NCI-H774 (cell line): ENCODE data around the gene NRXN2.
"Not testable (repeated sequence)": the region's sequence is repeated elsewhere in the genome, so short reads cannot be mapped to it uniquely, and the experiment has no call there.

Experiments
- DNase-seq: peaks from one replicate; lab custom pipeline; 2025; lab: John Stamatoyannopoulos, UW

NRXN2 gene

GRCh38 chr11:64564947-64565889, 157.8 kb downstream of the NRXN2 start:
- no peak for DNase-seq

GRCh38 chr11:64564419-64564818, 158.6 kb downstream of the NRXN2 start:
- DNase-seq: no peak

GRCh38 chr11:64563966-64564365, 159.0 kb downstream of the NRXN2 start:
- no peak for DNase-seq

- DNase-seq: no peak
Observed at GRCh38 chr11:64562723-64563351, 160.2 kb downstream of the NRXN2 start.

DNA sequence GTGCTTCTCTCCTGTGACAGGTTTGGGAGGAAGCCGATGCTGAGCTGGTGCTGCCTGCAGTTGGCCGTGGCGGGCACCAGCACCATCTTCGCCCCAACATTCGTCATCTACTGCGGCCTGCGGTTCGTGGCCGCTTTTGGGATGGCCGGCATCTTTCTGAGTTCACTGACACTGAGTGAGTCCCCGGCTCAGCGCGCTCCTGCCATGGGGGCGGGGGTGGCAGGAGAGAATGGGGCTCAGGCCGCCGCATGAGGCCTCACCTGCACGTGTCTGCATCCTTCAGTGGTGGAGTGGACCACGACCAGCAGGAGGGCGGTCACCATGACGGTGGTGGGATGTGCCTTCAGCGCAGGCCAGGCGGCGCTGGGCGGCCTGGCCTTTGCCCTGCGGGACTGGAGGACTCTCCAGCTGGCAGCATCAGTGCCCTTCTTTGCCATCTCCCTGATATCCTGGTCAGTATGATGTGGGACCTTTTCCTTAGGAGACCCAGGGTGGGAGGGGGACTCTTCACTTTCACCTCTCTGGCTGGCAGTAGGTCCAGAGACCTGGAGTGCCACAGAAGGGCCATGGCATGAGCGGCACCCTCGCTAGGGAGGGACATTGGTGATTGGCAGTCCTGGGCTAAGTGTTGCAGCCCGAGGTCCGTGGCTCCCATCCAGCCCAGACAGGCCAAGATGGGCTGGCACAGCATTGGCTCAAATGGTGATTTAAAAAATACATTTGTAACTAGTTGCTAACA, 160.8 kb downstream of the NRXN2 start:
- DNase-seq: no peak

DNA sequence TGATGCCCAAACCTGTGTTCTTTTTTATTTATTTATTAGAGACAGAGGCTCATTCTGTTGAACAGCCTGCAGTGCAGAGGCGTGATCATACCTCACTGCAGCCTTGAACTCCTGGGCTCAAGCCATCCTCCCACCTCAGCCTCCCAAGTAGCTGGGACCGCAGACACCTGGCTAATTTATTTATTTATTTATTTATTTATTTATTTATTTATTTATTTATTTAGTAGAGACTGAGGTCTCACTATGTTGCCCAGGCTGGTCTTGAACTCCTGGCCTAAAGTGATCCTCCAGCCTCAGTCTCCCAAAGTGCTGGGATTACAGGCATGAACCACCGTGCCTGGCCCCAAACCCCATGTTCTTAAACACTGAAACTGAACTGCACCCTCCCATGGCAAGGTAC, 161.6 kb downstream of the NRXN2 start:
- not testable (repeated sequence) for DNase-seq

GRCh38 chr11:64560941-64561340, 162.1 kb downstream of the NRXN2 start:
- no peak for DNase-seq

DNA sequence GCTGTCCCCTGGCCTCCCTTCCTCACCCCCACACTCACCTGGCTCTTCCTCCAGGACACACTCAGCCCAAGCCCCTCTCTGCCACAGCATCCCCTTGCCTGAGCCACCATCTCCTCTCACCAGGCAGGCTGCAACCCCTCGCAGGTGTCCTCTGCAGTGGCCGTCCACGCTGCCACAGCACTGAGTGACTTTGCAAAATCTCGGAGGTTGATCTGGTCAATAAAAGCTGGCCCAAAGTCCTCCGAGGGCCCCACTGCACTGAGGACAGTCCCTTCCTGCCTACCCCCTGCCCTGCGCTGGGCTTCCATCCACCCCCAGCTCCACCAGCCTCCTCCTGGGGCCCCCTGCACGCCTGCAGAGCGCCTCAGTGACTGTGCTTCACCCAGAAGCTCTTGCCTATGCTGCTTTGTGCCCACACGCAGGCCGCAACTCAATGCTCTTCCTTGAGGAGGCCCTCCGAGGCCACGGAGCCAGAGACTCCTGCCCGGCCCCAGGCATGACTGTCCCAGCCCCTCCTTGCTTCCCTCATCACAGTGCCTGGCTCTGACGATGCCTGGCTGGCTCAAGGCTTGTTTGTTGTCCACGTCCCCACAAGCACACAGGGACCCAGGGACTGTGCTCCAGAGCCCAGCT, 162.7 kb downstream of the NRXN2 start:
- DNase-seq: no peak

- DNase-seq: no peak
Observed at GRCh38 chr11:64559351-64560138, 163.5 kb downstream of the NRXN2 start.

- no peak for DNase-seq
Observed at GRCh38 chr11:64558869-64559268, 164.1 kb downstream of the NRXN2 start.

- no peak for DNase-seq
Observed at GRCh38 chr11:64558065-64558745, 164.8 kb downstream of the NRXN2 start.

GRCh38 chr11:64556721-64557250, 166.2 kb downstream of the NRXN2 start:
- no peak for DNase-seq
